ENCODE results near the gene TMPRSS3. TPM values are rescaled to one million over a fixed set of nuclear protein-coding genes. Genes with fewer than 3 reads are reported as not detected.

The TMPRSS3 gene
- total and polyA plus RNA-seq, 9 of the 15 experiments (the other 6 are each of a cell fraction or from before 2014, with no cell fraction given) = 0.07 TPM; not detected in 8

DNA sequence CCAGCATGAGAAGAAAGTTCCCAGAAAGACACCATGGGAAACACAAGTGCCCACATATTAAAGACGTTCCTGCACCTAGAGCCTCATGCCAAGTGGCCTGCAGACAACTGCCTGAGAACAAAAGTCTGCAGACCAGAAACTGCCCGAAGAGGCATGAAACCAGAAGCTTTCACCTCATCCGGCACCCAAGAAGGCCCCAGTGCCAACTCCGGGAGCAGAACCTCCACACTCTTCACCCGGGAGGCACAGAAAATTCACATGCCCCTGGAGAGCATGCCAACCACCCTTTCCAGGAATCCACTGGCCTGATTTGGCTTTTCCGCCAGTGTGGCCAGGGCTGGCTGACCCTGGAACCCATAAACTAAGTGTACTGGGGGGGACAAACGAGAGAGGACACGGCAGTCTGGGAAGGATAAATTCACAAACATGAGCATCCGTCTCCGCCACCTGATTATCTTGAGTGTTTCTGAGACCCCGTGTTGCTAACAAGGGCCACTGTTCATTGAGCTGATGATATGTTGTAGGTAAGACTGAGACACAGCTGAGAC lies 51.8 kb downstream of the TMPRSS3 start:
- no peaks in the 10 kb centered on the region for H3K9me3 ChIP-seq (replicated peaks; ENCODE audit: control insufficient read depth, insufficient read depth, low read depth, low read length)
- intact Hi-C loops (cut with micrococcal nuclease) (no loop called here), in situ Hi-C loops (cut with MboI) (no loop called here)
- DNase-seq (ENCODE audit: extremely low read depth in 1 of 4, low spot score in 3 of 4) = no peak
- WGBS (ENCODE audit: insufficient coverage, low coverage, missing lambda C conversion rate) = 5% methylated on average over 11 of the region's 11 CpGs
- H3K9ac ChIP-seq (ENCODE audit: insufficient read depth in 1 of 2, low read depth in 2 of 2, low read length in 2 of 2) = no peak overlapping the region
- H3K27me3 ChIP-seq (ENCODE audit: control insufficient read depth in 2 of 2, insufficient read depth in 2 of 2, low read length in 2 of 2) = peaks cover 34 to 63% of the 10 kb centered on the region in 2 experiments
- ChIA-PET POLR2A (no interaction called here), CTCF (ENCODE audit: low intra/inter-chr PET ratio) (no interaction called here)
- H3K4me1 ChIP-seq (replicated peaks in 1 of 2; ENCODE audit: control insufficient read depth in 2 of 2, insufficient read depth in 2 of 2, low read length in 2 of 2) = peaks cover 0 to 4% of the 10 kb centered on the region in 2 experiments; a peak in 1 of 5 replicates
- H2AFZ ChIP-seq (ENCODE audit: low read depth, low read length) = no peak overlapping the region
- no peak overlapping the region for H3K27ac ChIP-seq (ENCODE audit: extremely low read depth, low read depth, low read length)
- no peaks in the 10 kb centered on the region for H3K36me3 ChIP-seq (ENCODE audit: control insufficient read depth, insufficient read depth, low read length)
- no peak for ATAC-seq
- no peak overlapping the region for H3K4me2 ChIP-seq (ENCODE audit: insufficient read depth, low read length)
- no peak overlapping the region for H3K4me3 ChIP-seq
- BruUV-seq (replicated peaks) = no TSS peak
- no peak for TF ChIP-seq ZNF507 (tag; conservative IDR thresholded peaks at IDR 0.05)
- TF ChIP-seq ZBED1 (IDR thresholded peaks at IDR 0.05) = no peak
- no peak for TF ChIP-seq NUFIP1 (IDR thresholded peaks at IDR 0.05; ENCODE audit: partially characterized antibody)
- TF ChIP-seq, protein P1, sequence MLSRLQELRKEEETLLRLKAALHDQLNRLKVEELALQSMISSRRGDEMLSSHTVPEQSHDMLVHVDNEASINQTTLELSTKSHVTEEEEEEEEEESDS (CRISPR knock-in tag; IDR thresholded peaks at IDR 0.05) = no peak
- TF ChIP-seq SMARCA4 (IDR thresholded peaks at IDR 0.05) = no peak
- TF ChIP-seq BRD9 (IDR thresholded peaks at IDR 0.05; ENCODE audit: low read depth, partially characterized antibody) = no peak
- TF ChIP-seq NBN (IDR thresholded peaks at IDR 0.05; ENCODE audit: low read depth) = no peak
- TF ChIP-seq HDAC2 (IDR thresholded peaks at IDR 0.05) = no peak
- TF ChIP-seq MYBL2 (IDR thresholded peaks at IDR 0.05; ENCODE audit: low read depth) = no peak
- no peak for TF ChIP-seq MYBL2 (CRISPR knock-in tag; IDR thresholded peaks at IDR 0.05; ENCODE audit: borderline replicate concordance)
- no peak for TF ChIP-seq MIER1 (IDR thresholded peaks at IDR 0.05; ENCODE audit: low read depth)
- TF ChIP-seq CEBPB (tag; IDR thresholded peaks at IDR 0.05) = no peak
- TF ChIP-seq ZNF133 (CRISPR knock-in tag; IDR thresholded peaks at IDR 0.05) = no peak
- TF ChIP-seq MAFG (tag; conservative IDR thresholded peaks at IDR 0.05) = no peak
- TF ChIP-seq, protein P2, sequence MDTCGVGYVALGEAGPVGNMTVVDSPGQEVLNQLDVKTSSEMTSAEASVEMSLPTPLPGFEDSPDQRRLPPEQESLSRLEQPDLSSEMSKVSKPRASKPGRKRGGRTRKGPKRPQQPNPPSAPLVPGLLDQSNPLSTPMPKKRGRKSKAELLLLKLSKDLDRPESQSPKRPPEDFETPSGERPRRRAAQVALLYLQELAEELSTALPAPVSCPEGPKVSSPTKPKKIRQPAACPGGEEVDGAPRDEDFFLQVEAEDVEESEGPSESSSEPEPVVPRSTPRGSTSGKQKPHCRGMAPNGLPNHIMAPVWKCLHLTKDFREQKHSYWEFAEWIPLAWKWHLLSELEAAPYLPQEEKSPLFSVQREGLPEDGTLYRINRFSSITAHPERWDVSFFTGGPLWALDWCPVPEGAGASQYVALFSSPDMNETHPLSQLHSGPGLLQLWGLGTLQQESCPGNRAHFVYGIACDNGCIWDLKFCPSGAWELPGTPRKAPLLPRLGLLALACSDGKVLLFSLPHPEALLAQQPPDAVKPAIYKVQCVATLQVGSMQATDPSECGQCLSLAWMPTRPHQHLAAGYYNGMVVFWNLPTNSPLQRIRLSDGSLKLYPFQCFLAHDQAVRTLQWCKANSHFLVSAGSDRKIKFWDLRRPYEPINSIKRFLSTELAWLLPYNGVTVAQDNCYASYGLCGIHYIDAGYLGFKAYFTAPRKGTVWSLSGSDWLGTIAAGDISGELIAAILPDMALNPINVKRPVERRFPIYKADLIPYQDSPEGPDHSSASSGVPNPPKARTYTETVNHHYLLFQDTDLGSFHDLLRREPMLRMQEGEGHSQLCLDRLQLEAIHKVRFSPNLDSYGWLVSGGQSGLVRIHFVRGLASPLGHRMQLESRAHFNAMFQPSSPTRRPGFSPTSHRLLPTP (IDR thresholded peaks at IDR 0.05; ENCODE audit: borderline replicate concordance, extremely low read depth, insufficient read length) = no peak
- TF ChIP-seq ZNF311 (CRISPR knock-in tag; IDR thresholded peaks at IDR 0.05) = no peak
- no peak for TF ChIP-seq ZNF436 (CRISPR knock-in tag; IDR thresholded peaks at IDR 0.05)
- no peak for TF ChIP-seq RBM34 (IDR thresholded peaks at IDR 0.05; ENCODE audit: borderline replicate concordance, insufficient read depth, low read length)
- TF ChIP-seq GATAD2B (IDR thresholded peaks at IDR 0.05; ENCODE audit: borderline replicate concordance) = no peak
- TF ChIP-seq CBX1 (IDR thresholded peaks at IDR 0.05; ENCODE audit: low read depth) = no peak
- TF ChIP-seq, protein P3, sequence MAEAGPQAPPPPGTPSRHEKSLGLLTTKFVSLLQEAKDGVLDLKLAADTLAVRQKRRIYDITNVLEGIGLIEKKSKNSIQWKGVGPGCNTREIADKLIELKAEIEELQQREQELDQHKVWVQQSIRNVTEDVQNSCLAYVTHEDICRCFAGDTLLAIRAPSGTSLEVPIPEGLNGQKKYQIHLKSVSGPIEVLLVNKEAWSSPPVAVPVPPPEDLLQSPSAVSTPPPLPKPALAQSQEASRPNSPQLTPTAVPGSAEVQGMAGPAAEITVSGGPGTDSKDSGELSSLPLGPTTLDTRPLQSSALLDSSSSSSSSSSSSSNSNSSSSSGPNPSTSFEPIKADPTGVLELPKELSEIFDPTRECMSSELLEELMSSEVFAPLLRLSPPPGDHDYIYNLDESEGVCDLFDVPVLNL (CRISPR knock-in tag; IDR thresholded peaks at IDR 0.05; ENCODE audit: low read depth) = no peak
- H4K20me1 ChIP-seq (replicated peaks; ENCODE audit: control insufficient read depth, insufficient read depth, low read length) = no peaks in the 10 kb centered on the region
- H3K79me2 ChIP-seq (ENCODE audit: control insufficient read depth, insufficient read depth, low read length) = no peaks in the 10 kb centered on the region
- no peak for FAIRE-seq
- no peaks in the 10 kb centered on the region for H3K9me1 ChIP-seq (ENCODE audit: control insufficient read depth, insufficient read depth, low read length)
